Right renal pelvis (tissue), 4 donors: ENCODE measurements around the gene HOXC5. TPM values are rescaled to one million over a fixed set of nuclear protein-coding genes. Genes with fewer than 3 reads are reported as not detected.

ENCODE experiments used
- DNase-seq, 4 donors: peaks; one replicate each; pipeline ENCODE4 v3.0.0-alpha.2; 2013; ENCODE audit warnings: low read depth in 4 of 4, low spot score in 3 of 4, missing footprints in 1 of 4
- polyA plus RNA-seq, 4 donors: library from polyadenylated mRNA; unstranded; fragments of 120-200 nt; gene quantifications; one replicate each; pipeline ENCODE4 v1.2.1, GENCODE V29; 2013; ENCODE audit not compliant: insufficient read length in 4 of 4

HOXC5 gene
- polyA plus RNA-seq, 4 donors: 1.6 to 2.3 (median 1.9) TPM

- DNase-seq: no peak
These were observed 13.6 kb upstream of the HOXC5 start for GRCh38 chr12:54019091-54019811.

- DNase-seq: no peak
These were observed 12.8 kb upstream of the HOXC5 start for GRCh38 chr12:54019924-54020590.

GRCh38 chr12:54020591-54021405 is 12.1 kb upstream of the HOXC5 start:
- DNase-seq: no peak

- DNase-seq: no peak
These were observed 11.3 kb upstream of the HOXC5 start for GRCh38 chr12:54021432-54022013.

GRCh38 chr12:54022960-54023884 is 9.6 kb upstream of the HOXC5 start:
- DNase-seq: no peak

- DNase-seq: no peak
These were observed 8.7 kb upstream of the HOXC5 start for GRCh38 chr12:54024127-54024526.

GRCh38 chr12:54024581-54025305 is 8.1 kb upstream of the HOXC5 start:
- no peak for DNase-seq

- DNase-seq: no peak
These were observed 7.1 kb upstream of the HOXC5 start for GRCh38 chr12:54025499-54026405.

GRCh38 chr12:54026640-54027441 is 6.0 kb upstream of the HOXC5 start:
- DNase-seq: no peak

GRCh38 chr12:54027442-54027786 is 5.4 kb upstream of the HOXC5 start:
- DNase-seq: no peak

- DNase-seq: no peak
These were observed 4.3 kb upstream of the HOXC5 start, which contains the start of gene HOXC6 for GRCh38 chr12:54028314-54029201. TSS of gene HOXC6 (plus strand) at chr12:54028440. CDS start at chr12:54028522, 82 bp downstream.

GRCh38 chr12:54029529-54030441 is 3.1 kb upstream of the HOXC5 start:
- DNase-seq: no peak

GRCh38 chr12:54030442-54030801 is 2.4 kb upstream of the HOXC5 start:
- DNase-seq: no peak

- no peak for DNase-seq
These were observed 1.9 kb upstream of the HOXC5 start for GRCh38 chr12:54030889-54031471.

GRCh38 chr12:54031480-54031879 is 1.4 kb upstream of the HOXC5 start:
- DNase-seq: no peak
